ENCODE results near the gene HAL. TPM values are rescaled to one million over a fixed set of nuclear protein-coding genes. Genes with fewer than 3 reads are reported as not detected.
A peak's percentile ranks its signal among the peaks of the same experiment; 100 is the strongest.

The HAL gene
- total RNA-seq, 1 donor from 2014 or later = 2.5 TPM

- no peaks in the 10 kb centered on the region for H3K9me3 Mint-ChIP-seq
- peaks cover 26% of the 10 kb centered on the region for H3K4me1 Mint-ChIP-seq
- ChIA-PET POLR2A (interaction anchor here (0.5 to 2.1 kb wide), 16 partner anchors 9 to 818 kb away, joined by 3 to 19 read pairs (median 4); partner anchors contain the start of genes CCDC38, CDK17, ELK3 and FGD6), CTCF (interaction anchor here (0.5 to 1.3 kb wide), 3 partner anchors 19 to 180 kb away, joined by 3 to 6 read pairs (median 3); no protein-coding TSS in a partner anchor)
- TF ChIP-seq CTCF (IDR thresholded peaks at IDR 0.05) = no peak
- no peaks in the 10 kb centered on the region for H3K27me3 Mint-ChIP-seq
- intact Hi-C loops (cut with micrococcal nuclease) = loop anchor here (1.0 to 5.0 kb wide), 9 partner anchors 9 to 872 kb away; partner anchors contain the start of genes AMDHD1, CDK17, METAP2 and NEDD1
- H3K36me3 Mint-ChIP-seq (ENCODE audit: low read depth) = no peaks in the 10 kb centered on the region
- H3K27ac Mint-ChIP-seq = no peak within 1 kb of the TSS
- peak; percentile 88 for DNase-seq
- no peak within 1 kb of the TSS for H3K4me3 Mint-ChIP-seq
- peak; percentile 86 for ATAC-seq (ENCODE audit: low read depth)
Observed at GRCh38 chr12:96035283-96036236, 39.4 kb upstream of the HAL start, which contains the start of gene LTA4H. Gene LTA4H, minus strand, starts transcription at chr12:96035587. Its CDS starts 68 bp downstream, at chr12:96035519.

GRCh38 chr12:96034621-96035282 is 38.6 kb upstream of the HAL start:
- ATAC-seq (ENCODE audit: low read depth) (no peak), DNase-seq (no peak)
- intact Hi-C loops (cut with micrococcal nuclease) = loop anchor here (1.0 to 5.0 kb wide), 8 partner anchors 14 to 873 kb away; partner anchors contain the start of genes AMDHD1, CDK17, METAP2 and NEDD1
- ChIA-PET CTCF (interaction anchor here (0.6 to 1.0 kb wide), 2 partner anchors 177 to 464 kb away, joined by 3 read pairs; no protein-coding TSS in a partner anchor), POLR2A (interaction anchor here (0.6 to 2.1 kb wide), 8 partner anchors 13 to 561 kb away, joined by 3 to 16 read pairs (median 8); partner anchors contain the start of genes CDK17, ELK3 and METAP2)
- H3K36me3 Mint-ChIP-seq (ENCODE audit: low read depth) = peaks cover 3% of the 10 kb centered on the region
- H3K27ac Mint-ChIP-seq = no peak overlapping the region
- TF ChIP-seq CTCF (IDR thresholded peaks at IDR 0.05) = no peak
- peaks cover 33% of the 10 kb centered on the region for H3K4me1 Mint-ChIP-seq
- no peak overlapping the region for H3K4me3 Mint-ChIP-seq
- H3K27me3 Mint-ChIP-seq = no peaks in the 10 kb centered on the region
- no peaks in the 10 kb centered on the region for H3K9me3 Mint-ChIP-seq

- H3K4me1 Mint-ChIP-seq = peaks cover 36% of the 10 kb centered on the region
- no peak for TF ChIP-seq CTCF (IDR thresholded peaks at IDR 0.05)
- no peak overlapping the region for H3K27ac Mint-ChIP-seq
- H3K27me3 Mint-ChIP-seq = no peaks in the 10 kb centered on the region
- no peak overlapping the region for H3K4me3 Mint-ChIP-seq
- POLR2A ChIA-PET = interaction anchor here (1.1 kb wide), 1 partner anchor 12 kb away, joined by 3 read pairs; no protein-coding TSS in a partner anchor
- CTCF ChIA-PET = interaction anchor here (1.0 kb wide), 1 partner anchor 182 kb away, joined by 3 read pairs; no protein-coding TSS in a partner anchor
- no peak for DNase-seq
- ATAC-seq (ENCODE audit: low read depth) = no peak
- peaks cover 9% of the 10 kb centered on the region for H3K36me3 Mint-ChIP-seq (ENCODE audit: low read depth)
- intact Hi-C loops (cut with micrococcal nuclease) = no loop called here
- no peaks in the 10 kb centered on the region for H3K9me3 Mint-ChIP-seq
Observed at GRCh38 chr12:96033549-96034389, 37.6 kb upstream of the HAL start.

GRCh38 chr12:96029826-96030225 is 33.7 kb upstream of the HAL start:
- H3K4me3 Mint-ChIP-seq = no peak overlapping the region

More at GRCh38 chr12:96029826-96030225, 33.7 kb upstream of the HAL start:
- Mint-ChIP-seq H3K4me1 (peaks cover 41% of the 10 kb centered on the region), H3K27me3 (no peaks in the 10 kb centered on the region), H3K9me3 (no peaks in the 10 kb centered on the region), H3K27ac (peak overlapping the region; percentile 56), H3K36me3 (ENCODE audit: low read depth) (peaks cover 40% of the 10 kb centered on the region)
- ChIA-PET POLR2A (no interaction called here), CTCF (no interaction called here)
- no peak for ATAC-seq (ENCODE audit: low read depth)
- no peak for TF ChIP-seq CTCF (IDR thresholded peaks at IDR 0.05)
- no peak for DNase-seq
- intact Hi-C loops (cut with micrococcal nuclease) = no loop called here

Measured in activated B cell treated with CpG ODN at 0.5 μM for 24 hours (primary cell).